Left lobe of liver (tissue), 2 donors: ENCODE results near the gene FAAP20. TPM values are rescaled to one million over a fixed set of nuclear protein-coding genes. Genes with fewer than 3 reads are reported as not detected.

Source experiments
- ATAC-seq: fragments of 200-7000 bp; cut with Tn5 transposase; one replicate; pipeline ENCODE4 v1.9.1; 2020; ENCODE audit warnings: mild to moderate bottlenecking, moderate library complexity
- DNase-seq: peaks from one replicate; pipeline ENCODE4 v3.0.0-alpha.2; 2020; ENCODE audit warnings: low spot score
- total RNA-seq: library from RNA; stranded (reverse); gene quantifications from one replicate; pipeline ENCODE4 v1.2.1, GENCODE V29; 2021
- donor health status: DM: no; HTN: no; CAD: no; lungs with moderate emphysema.
- donor health status: DM: no; HTN: yes; CAD: no.

FAAP20 gene
- total RNA-seq, 1 donor from 2014 or later: 24.8 TPM

DNA sequence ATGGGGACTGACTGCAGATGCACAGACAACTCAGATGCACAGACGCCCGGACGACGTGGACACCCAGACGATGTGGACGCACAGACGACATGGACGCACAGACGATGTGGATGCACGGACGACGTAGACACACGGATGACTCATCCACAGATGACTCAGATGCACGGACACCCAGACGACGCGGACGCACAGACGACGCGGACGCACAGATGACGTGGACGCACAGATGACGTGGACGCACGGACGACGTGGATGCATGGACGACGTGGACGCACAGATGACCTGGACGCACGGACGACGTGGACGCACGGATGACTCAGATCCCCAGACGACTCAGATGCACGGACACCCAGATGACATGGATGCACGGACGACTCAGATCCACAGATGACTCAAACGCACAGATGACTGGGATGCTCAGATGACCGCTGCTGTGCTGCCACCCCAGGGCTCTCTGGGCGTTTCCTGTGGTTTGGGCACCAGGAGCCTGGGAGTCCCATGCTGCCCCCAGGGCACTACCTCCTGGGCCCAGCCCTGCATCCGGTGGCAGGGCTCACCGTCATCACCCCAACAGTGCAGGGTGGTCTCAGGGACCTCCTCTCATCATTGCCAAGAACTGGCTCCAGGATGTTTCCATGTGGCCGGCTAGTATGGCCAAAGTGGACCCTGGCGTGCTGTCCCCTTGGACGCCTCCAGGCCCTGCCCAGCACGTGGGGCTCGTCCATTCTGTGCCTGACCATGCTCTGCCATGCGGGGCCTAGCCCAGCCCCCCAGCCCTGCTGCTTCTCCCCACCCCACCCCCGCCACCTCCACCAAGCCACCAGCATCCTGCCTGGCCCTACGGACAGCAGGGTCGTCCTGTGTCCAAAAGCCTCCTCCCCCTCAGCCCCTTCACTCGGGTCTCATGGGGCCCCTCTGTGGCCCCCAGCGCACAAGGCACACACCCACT, 14.0 kb downstream of the FAAP20 start:
- ATAC-seq: no peak
- DNase-seq: no peak

DNA sequence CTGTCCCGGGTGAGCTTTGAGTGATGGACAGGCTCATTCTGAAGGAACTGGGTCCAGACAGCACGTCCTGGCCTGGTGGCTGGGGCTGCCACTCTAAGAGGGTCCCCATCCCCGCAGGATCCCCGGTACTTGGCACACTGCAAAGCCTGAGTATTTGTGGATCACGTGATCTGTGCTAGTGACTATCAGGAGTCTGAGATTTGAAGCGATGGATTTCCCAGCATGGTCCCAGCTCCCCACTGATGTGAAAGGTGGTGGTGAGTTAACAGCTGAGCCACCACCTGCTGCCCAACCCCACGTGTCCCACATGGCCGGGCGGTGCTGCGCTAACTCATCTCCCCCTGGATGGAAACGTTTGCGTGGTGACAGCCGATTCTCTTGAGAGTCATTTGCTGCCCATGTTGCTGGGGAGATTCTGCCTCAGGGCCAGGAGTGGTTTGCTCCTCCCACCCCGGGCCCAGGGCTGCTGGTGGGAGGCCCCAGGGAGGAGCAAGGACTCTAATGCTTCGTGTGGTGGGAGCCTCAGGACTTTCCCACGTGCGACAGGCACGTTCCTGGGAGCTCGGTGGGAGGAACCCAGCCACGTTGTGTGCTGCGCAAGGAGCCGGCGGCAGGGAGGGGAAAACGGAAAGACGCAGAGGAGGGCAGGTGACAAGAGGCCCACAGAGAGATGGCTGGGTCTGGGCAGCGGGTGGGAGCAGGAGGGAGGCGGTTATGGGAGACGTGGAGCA, 15.1 kb downstream of the FAAP20 start:
- ATAC-seq (no peak), DNase-seq (no peak)

DNA sequence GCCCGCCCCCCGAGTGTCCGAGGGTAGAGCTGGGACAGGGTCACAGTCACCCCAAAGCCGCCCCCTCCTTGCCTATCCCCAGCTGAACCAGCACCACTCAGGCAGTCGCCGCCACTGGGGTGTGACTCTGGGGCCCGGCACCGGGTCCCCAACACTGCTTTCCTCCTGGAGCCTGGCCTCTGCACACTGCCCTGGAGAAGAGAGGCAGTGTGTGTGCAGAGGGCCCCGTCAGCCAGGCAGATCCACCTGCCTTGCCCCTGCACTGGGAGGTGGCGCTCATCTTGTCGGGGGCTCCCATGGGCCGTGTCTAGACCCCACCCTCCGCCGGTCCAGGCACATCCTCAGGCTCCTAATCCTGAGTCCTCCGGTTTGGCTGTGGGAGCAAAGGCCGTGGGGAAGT, 15.7 kb downstream of the FAAP20 start:
- no peak for DNase-seq
- no peak for ATAC-seq

DNA sequence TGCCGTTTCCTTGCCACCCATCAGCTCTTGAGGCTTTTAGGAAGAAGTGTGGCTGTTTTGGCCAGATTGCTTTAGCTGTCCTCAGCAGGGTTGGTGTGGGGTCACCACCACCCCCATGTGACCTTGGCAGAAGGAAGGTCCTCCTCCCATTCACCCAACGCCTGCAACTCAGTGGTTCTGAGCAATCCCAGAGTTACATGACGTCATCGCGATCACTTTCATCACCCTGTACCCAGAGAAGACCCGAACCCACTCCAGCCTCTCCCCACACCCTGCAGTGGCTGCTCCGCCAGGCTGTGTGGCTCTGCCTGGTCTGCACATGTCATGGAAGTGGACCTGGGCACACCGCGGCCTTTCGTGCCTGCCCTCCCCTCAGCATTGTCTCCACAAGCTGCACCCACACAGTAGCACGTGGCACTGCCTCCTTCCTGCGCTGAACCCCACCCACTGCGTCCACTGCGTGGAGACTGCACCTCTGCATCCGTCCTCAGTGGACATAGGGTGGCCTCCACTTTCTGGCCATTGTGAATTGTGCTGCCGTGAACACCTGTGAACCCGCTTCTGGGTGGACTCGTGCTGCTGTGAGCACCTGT, 16.5 kb downstream of the FAAP20 start:
- DNase-seq: no peak
- no peak for ATAC-seq

DNA sequence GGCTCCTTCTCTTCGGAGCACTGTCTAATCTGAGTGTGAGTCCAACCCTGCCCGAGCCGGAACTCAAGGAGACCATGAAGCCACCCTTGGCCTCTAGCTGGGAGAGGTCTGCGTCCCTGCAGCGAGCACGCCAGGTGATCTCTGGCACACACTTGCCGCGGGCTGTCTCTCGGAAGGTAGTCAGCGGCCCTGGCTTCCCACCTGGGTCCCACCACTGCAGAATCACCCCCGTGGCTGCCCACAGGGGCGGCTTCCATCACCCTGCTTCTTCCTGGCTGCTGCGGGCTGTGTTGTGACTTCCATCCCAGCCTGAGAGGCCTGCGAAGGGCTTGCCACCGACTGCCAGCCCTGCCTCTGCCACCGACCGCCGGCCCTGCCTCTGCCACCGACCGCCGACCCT, 17.0 kb downstream of the FAAP20 start:
- no peak for DNase-seq
- no peak for ATAC-seq

DNA sequence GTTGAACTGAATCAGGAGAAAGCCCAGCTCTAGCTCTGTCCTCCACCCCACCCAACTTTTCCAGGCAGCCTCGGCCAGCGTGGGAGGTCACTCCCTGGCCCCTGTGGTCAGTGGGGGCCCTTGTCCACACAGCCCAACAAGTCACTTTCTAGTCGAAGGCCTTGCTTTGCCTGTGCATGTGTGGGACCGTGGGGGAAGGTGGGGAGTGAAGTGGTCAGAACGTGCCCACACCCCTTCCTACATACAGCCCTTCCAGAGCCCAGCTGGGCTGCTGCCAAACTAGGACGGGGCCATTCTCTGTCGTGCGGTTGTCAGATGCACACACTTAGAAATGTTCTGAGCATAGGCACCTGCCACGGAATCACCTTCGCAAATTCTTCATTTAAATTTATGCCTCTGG, 18.0 kb downstream of the FAAP20 start:
- no peak for DNase-seq
- ATAC-seq: no peak

DNA sequence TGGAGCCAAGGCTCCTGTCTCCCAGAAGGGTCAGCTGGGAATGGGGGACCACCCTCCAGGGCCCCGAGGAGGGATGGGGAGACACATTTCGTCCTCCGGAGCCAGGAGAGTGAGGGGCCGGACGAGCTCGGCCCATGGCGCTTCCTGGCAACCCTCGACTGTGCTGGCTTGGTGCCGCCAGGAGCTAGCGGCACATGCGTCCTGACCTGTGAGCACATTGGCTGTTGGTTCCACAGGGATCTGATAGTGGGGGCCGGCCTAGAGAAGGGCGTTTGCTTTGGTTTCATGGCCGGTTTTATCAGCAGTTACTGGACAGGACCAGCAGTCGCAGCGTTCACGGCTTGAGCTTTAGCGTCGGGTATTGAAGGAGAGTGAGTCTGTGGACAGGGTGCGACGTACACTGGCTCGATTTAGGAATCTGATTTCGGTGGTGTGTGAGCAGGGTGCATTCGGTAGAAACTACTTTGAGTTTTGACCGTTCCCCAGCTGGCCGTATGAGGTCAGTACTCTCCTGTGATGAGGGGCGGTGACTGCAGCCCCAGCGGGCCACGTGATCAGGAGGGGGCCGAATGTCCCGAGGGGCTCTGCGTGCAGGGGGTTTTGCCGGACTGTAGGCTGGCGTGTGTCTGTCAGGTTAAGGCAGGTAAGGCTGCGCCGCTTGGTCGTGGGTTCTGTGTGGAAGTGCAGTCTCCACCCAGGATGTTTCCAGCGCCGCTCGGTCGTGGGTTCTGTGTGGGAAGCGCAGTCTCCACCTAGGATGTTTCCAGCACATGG, 18.7 kb downstream of the FAAP20 start:
- DNase-seq: no peak

DNA sequence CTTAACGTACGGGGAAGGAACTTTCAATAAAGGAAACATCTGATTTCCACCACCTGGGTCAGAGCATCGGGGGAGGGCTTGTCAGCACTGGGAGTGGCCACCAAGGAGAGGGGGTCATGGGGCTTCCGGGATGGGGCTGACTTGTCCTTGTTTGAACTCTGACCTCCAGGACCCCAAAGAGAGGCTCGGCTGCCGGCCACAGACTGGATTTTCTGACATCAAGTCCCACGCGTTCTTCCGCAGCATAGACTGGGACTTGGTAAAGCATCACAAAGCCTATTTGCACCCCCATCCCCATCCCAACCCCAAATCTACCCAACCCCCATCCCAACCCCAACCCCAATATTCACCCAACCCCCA, 19.5 kb downstream of the FAAP20 start:
- DNase-seq: no peak

More for the DNA sequence above, 18.7 kb downstream of the FAAP20 start:
- ATAC-seq: no peak

DNA sequence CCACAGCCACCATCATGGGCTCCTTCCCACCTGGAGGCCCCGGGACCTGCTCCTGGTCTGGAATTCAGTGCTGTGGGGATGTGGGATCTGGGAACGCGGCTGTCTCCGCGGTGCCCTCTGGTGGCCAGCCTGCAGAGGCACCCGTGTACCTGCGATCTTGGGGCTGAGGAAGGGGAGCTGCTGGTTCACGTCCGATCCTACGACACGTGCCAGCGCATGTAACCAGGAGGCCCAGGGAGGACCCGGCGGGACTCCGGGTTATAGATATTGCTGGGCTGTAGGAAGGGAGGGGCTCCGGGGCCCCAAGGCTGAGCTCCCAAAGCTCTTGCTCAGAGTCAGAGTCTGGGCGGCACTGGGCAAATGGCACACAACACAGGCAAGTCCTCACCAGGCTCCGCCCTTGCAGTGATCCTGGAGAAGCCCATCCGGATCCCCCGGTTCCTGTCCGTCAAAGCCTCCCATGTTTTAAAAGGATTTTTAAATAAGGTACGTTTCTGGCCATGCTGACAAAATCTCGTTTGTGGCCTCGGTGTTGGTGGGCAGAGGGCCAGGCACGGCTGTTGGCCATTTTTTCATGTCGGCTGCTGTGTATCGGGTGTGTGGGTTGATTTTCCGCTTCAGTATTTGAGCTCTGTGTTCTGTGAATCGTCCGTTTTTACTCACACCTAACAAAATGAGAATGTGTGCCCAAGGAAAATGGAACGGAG, 20.1 kb downstream of the FAAP20 start:
- ATAC-seq (peak; percentile 78), DNase-seq (peak; percentile 63)

More for the DNA sequence above, 19.5 kb downstream of the FAAP20 start:
- no peak for ATAC-seq

DNA sequence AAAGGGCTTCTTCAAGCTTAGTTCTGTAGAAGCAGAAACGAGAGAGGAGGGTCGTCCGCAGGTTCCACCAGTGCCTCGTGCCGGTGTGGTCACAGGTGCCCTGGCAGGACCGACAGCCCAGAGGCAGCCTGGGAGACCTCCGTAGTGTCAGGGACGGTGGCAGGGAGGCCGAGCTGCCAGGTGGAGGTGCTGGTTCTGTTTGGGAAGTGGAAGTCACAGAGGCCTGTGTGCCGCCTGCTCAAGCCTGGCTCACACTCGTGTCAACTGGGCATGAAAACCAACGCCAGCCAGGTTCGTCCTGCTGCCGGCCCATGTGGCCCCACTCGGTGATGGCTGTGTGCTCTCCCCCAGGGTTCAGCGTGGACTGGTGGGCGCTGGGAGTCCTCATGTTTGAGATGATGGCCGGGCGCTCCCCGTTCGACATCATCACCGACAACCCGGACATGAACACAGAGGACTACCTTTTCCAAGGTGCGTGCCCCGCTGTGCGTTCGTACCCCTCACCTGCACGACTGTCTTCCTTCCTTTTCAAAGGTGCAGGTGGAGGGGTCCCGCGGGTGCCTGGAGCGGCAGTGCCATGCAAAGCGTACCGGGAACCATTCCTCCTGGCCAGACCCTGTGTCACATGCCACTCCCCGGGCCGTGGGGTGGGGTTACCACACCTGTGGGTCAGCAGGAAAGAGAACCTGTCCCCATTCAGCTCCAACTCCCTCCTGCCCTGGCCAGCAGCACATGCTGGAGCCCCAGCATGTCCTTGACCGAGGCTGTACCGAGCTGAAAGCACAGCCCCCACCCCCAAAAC, 20.8 kb downstream of the FAAP20 start:
- ATAC-seq (no peak), DNase-seq (no peak)

DNA sequence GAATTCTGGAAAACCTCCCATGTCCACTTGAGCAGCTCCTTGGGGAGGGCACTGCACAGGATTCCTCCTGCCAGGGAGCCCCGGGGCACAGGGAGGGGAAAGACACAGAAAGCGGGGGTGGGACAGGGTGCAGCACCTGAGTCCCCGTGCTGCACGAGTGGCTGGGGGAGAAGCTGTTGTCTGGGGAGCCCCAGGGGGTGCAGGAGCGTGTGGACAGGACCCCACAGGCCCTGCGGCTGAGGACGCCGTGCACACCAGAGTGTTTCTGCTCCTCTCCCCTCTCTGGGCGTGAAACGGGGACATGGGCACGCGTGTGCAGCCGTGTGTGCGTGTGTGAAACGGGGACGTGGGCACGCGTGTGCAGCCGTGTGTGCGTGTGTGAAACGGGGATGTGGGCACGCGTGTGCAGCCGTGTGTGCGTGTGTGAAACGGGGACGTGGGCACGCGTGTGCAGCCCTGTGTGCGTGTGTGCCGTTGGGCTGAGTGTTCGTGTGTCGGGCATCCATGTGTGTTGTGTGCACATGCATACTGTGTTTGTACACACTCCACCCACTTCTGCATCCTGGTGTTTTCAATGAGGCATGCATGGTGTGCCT, 21.9 kb downstream of the FAAP20 start:
- no peak for DNase-seq
- no peak for ATAC-seq

DNA sequence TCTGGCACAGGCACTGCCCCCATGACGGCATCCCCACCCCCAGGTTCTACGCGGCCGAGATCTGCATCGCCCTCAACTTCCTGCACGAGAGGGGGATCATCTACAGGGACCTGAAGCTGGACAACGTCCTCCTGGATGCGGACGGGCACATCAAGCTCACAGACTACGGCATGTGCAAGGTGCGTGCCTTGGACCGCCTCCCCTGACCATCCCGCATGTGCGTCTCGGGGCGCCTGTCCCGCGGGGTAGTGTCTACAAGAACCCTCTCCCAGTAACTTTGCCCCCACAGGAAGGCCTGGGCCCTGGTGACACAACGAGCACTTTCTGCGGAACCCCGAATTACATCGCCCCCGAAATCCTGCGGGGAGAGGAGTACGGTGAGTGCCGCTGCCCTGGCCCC, 22.6 kb downstream of the FAAP20 start:
- ATAC-seq (no peak), DNase-seq (no peak)

DNA sequence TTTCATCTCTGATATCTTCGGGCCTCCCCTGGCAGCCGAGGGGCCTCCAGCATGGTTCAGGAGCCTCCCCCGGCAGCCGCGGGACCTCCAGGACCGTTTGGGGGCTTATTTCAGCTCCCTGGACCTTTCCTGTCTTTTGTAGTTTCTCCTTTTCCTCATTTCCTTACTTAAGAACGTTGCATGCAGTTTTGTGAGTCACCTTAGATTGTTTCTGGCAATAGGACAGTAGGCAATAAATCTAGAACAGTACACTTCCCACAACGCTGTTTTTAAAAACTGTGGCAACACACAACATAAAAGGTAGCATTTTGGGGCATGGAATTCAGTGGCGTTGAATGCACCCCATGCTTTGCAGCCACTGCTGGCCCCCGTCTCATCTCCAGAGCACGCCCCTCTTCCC, 24.4 kb downstream of the FAAP20 start:
- ATAC-seq: no peak
- DNase-seq: no peak

DNA sequence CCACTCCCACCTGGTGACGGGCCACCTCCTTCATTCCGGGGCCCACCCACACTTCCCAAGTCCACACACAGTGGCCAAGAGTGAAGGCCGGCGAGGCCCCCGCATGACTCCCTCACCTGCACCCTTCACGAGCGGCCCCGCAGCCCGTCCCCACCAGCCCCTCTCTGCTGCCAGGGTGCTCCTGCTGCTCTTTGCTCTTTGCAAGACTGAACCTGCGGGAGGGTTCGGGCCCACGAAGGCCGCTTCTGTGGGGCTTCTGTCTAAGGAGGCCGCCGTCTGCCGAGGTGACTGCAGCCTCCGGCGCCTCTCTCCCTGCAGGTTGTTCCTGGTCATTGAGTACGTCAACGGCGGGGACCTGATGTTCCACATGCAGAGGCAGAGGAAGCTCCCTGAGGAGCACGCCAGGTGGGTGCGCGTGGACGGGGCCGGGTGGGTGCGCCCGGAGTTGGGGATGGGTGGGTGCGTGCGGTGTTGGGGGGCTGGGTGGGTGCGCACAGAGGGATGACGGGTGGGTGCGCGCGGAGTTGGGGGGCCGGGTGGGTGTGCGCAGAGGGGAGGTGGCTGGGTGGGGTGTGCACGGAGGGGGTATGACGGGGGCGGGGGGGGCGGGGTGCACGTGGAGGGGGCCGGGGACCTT, 25.3 kb downstream of the FAAP20 start:
- ATAC-seq: no peak
- DNase-seq: no peak

DNA sequence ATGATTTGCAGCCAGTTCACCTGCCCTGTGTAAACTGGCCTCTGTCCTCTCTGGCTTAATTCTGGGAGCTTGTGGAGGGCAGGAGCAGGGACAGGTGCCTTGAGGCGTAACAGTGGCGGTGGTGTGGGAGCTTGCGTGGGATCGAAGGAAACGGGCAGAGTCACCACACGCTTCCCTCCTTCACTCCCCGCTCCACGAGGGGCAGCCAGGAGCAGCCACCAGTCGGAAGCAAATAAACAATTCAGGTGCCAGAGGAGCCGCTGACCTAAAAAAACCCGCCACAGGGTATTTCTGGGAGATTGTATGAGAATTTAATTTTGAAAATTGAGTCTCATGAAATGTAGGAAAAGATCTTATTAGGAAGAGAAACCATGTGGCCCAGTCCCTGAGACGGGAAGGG, 26.0 kb downstream of the FAAP20 start:
- no peak for DNase-seq

DNA sequence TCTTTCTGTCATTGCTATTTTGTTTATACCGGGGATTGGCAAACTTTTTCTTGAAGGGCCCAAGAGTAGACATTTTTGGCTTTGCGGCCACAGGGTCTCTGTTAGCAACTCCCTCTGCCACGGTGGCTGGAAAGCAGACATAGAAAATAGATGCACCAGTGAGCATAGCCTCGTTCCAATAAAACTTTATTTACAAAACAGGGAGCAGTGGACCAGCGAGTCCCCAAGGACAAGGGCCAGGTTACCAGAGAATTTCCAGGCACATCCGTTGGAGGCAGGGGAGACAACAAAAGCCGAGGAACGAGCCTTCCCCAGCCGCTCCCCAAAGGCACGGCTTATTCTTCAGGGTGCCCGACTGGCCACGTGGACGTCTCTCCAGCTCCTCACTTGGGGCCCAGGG, 26.5 kb downstream of the FAAP20 start:
- ATAC-seq: no peak
- DNase-seq: no peak

More for the DNA sequence above, 26.0 kb downstream of the FAAP20 start:
- no peak for ATAC-seq

DNA sequence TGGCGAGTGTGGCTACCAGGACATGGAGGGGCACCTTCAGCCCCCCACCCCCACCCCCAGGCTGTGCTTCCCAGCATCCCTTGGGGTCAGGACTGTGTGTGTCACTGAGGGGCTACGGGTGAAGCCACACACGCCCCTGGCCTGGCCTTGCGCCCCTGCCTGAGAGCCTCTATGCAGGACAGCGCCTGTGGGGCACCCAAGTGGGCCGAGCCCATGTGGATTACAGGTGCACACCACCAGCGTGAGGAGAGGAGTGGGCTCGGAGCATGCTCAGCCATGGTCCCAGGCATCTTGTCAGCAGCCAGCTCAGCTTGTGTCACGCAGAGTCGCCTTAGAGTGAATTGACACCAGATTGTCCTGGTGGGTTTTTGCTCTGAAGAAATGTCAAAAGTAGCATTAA, 27.9 kb downstream of the FAAP20 start:
- no peak for DNase-seq
- no peak for ATAC-seq

DNA sequence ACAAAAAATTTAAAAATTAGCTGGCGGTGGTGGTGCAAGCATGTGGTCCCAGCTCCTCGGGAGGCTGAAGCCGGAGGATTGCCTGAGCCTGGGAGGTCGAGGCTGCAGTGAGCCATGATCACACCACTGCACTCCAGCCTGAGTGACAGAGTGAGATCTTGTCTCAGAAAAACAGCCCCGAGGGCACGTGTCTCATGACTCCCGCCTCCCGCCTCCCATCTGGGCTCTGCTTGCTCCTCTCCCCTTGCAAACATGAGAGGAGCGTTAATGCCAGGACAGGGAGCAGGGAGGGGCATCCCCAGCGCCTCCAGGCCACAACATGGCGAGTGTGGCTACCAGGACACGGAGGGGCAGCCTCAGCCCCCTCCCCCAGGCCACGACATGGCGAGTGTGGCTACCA, 28.3 kb downstream of the FAAP20 start:
- ATAC-seq (no peak), DNase-seq (no peak)

DNA sequence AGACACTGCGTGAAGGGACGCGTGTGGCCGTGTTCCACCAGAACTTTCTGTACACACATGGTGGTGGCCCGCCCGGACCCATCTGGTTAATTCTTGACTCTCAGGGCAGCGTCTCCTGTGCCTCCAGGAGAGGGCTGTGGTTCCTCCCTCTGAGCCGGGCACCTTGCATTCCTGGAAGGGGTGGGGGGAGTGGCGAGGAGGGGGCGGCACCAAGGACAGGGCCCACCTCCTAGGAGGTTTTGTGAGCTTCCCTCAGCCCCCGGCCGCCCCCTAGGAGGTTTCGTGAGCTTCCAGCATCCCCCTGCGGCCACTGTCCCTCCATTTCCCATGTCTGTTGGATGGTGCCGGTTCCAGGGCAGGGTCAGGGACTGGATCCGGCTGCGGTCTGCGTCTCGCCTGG, 28.9 kb downstream of the FAAP20 start:
- ATAC-seq: no peak
- DNase-seq: no peak
